GM21786 (cell line): ENCODE results near the gene BPGM.

Experiments
- ATAC-seq: cut with Tn5 transposase; IDR thresholded peaks from one replicate; pipeline ENCODE4 v1.9.1; 2021; ENCODE audit not compliant: unreplicated experiment

The BPGM gene

DNA sequence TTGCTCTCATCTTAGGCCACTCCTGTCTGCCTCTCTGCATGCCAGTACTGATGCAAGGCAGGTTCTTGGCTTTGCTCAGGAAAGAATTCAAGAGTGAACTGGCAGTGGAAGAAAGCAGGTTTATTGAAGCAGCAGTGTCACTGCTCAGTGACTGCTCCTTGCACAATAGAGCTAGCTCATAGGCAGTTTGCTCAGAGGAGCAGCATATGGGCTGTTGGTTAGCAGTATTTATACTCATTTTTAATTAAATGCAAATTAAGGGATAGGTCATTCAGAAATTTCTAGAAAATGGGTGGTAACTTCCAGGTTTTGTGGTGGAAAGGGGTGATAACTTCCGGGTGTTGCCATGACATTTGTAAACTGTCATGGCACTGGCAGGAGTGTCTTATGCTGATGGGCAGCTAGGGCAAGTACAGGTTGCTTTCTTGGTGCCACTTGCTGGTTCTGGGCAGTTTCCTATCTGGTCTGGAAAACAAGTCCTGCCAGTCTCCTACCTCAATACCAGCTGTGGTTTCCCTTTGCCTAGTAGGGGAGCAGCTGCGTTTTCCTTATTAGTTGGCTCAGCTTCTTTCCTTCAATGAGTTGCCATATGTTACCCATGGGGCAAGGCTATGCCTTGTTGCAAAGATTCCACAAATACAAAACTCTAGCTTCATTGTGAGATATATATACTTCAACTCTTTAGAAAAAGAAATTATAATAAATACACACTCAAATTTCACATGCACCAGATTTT, 68.0 kb downstream of the BPGM start:
- no peak for ATAC-seq

- no peak for ATAC-seq
These were observed 71.7 kb downstream of the BPGM start for GRCh38 chr7:134718211-134718875.

DNA sequence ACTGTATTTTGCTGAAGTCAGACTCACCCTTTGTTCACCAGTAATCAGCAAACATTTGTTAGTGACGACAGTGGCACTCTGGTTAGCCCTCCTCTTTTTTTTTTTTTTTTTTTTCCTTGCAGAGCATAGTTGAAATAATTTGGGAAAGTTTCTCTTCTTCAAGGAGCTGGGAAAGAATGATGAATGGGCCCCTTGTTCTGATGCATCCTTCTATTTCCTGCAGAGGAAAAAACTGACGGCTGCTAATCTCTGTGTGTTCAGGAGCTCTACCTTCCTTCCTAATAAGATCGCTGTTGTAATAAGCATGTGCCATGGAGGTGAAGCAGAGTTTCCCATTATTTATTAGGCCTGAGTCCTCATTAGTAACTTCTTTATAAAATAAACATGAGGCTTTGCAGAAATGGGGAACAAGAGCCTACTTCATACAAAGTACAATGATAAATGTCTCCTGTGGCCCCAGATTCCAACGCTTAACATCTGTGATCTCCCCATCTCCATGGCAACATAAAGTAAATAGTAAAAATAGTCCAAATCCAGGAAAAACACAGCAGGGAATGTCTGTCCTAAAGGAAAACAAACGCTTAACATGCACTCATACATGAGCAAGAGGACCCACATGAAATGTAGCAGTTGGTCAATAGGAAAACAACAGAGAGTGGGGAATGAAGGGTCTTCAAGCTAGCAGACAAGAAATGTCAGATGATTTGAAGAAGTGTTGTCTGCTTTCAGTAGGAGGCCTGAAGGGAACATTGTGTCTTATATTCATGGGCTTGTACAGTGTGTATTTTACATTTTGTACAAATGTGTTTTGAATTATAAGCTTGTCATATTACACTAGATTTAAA, 73.7 kb downstream of the BPGM start:
- ATAC-seq: no peak

DNA sequence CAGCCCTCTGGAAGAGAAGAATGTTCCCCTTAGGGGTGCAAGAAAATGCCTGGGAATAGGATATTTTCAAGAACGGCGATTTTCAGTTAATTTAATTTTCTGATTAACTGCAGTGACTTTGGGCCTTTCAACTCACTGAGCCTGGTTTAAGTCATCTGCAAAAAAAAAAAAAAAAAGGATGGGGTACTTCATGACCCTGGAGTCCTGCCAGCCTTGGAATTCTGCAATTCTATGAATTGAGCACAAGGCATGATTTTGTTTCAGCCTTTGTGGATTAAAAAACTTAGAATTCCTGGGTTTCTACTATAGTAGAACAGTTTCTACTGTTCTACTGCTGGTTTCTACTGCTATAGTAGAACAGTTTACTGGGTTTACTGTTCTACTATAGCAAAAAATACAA, 74.5 kb downstream of the BPGM start:
- no peak for ATAC-seq

DNA sequence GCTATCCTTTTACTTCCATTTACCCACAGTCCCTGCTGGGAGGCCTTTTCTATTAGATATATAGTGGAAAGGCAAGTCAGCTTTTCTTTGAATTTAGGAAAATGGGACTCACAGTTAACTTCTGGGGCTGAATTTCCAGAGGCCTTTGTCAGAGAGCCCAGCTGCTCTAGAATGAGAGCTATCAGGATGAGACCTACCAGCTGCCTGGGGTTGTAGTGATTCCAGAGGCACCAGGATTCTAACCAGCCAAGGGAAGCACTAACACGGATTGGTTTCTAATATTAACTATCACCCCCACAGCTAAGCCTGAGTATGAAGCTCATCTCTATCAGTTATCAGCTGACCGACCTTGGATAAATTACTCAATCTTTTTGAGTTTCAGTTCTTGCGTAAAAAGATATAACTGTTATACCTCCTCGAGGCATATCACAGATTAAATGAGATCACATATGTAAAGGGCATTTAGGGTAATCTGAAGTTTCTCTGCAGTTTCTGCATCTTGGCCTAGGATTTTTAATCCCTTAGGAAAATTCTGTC, 76.2 kb downstream of the BPGM start:
- ATAC-seq: no peak

DNA sequence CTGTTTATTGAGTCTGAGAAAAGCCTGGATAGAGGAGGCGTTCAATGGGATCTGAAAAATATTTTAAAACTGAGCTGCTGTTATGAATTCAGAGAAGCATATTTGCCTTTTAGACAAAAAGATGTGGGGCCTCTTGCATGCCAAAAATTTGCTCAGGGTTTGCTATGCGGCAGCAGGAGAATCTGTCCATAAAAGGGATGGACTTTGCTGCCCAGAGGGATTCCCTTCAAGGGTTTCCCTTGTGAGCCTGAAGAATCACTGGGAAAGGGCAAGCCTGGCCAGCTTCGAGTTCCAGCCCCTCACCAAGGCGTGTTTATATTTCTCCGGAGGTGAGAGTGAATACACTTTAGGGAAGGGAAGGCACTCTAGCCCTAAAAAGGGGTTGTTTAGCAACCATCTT, 77.2 kb downstream of the BPGM start:
- no peak for ATAC-seq

DNA sequence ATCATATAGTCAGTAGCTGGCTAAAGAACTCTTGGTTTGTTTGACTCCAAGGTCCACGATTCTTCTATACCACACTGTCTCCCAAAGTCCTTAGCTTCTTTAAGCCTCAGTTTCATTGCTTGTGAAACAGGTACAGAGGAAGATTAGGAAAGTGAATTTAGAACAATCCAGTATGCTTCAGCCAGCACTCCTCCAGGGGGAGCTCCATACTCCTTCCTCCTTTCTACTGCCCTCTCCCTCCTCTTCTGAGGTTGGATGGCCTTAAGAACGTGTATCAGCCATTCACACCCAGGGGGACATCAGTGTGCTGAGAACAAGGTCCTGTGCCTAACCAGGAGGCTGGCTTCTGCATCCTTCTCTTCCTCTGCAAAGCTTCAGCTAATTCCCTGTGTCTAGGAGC, 78.0 kb downstream of the BPGM start:
- ATAC-seq: no peak

GRCh38 chr7:134726581-134726980, 79.9 kb downstream of the BPGM start:
- ATAC-seq: no peak

DNA sequence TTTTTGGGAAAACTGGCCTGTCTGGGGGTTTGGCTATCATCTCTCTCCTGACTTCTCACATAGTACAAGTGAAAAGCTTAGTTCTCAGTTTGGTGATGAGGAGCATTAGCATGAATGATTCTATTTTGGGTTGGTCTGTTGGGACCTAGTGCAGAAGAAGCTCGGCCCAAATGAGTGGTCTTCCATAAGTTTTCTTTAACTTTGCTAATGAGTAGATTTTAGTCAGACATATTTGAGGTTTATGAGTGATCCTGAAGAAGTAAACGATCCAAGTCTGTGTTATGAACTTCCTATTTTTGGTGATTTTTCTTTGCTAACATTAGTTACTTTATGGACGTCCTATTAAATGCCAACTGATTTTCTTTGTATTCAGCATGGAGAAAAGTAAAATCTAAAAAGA, 81.1 kb downstream of the BPGM start:
- no peak for ATAC-seq
